IPS DF 6.9 (cell line): ENCODE measurements around the gene LRWD1.
"Not testable (repeated sequence)": the region's sequence is repeated elsewhere in the genome, so short reads cannot be mapped to it uniquely, and the experiment has no call there.

Experiments used
- DNase-seq: peaks from one replicate; pipeline ENCODE4 v3.0.0-alpha.2; 2013; ENCODE audit warnings: low read depth, low spot score
- H3K27ac ChIP-seq: one replicate; pipeline ENCODE4 v1.5.1; 2013; ENCODE audit warnings: low read length, control low read depth
- H3K27me3 ChIP-seq: 2 replicates; pipeline ENCODE4 v1.6.1; 2013; ENCODE audit warnings: mild to moderate bottlenecking, low read length; ENCODE audit not compliant: control insufficient read depth, insufficient read depth
- H3K36me3 ChIP-seq: 2 replicates; pipeline ENCODE4 v1.6.1; 2013; ENCODE audit warnings: low read length; ENCODE audit not compliant: control insufficient read depth, insufficient read depth
- H3K4me1 ChIP-seq: 2 replicates; pipeline ENCODE4 v1.6.1; 2013; ENCODE audit warnings: low read length; ENCODE audit not compliant: control insufficient read depth, insufficient read depth
- H3K4me3 ChIP-seq: 2 replicates; pipeline ENCODE4 v1.5.1; 2013; ENCODE audit warnings: mild to moderate bottlenecking, low read length
- H3K9me3 ChIP-seq: 2 replicates; pipeline ENCODE4 v1.6.1; 2013; ENCODE audit warnings: low read length, inconsistent platforms; ENCODE audit not compliant: control insufficient read depth, insufficient read depth
- WGBS: extraction: QIAGEN DNeasy Blood & Tissue Kit; methylation state at CpG from one replicate; pipeline ENCODE4 v1.1.7; 2013; ENCODE audit warnings: mixed read lengths, missing lambda C conversion rate; ENCODE audit not compliant: insufficient read length, insufficient coverage; 5-methylcytosine and 5-hydroxymethylcytosine counted together

The LRWD1 gene

DNA sequence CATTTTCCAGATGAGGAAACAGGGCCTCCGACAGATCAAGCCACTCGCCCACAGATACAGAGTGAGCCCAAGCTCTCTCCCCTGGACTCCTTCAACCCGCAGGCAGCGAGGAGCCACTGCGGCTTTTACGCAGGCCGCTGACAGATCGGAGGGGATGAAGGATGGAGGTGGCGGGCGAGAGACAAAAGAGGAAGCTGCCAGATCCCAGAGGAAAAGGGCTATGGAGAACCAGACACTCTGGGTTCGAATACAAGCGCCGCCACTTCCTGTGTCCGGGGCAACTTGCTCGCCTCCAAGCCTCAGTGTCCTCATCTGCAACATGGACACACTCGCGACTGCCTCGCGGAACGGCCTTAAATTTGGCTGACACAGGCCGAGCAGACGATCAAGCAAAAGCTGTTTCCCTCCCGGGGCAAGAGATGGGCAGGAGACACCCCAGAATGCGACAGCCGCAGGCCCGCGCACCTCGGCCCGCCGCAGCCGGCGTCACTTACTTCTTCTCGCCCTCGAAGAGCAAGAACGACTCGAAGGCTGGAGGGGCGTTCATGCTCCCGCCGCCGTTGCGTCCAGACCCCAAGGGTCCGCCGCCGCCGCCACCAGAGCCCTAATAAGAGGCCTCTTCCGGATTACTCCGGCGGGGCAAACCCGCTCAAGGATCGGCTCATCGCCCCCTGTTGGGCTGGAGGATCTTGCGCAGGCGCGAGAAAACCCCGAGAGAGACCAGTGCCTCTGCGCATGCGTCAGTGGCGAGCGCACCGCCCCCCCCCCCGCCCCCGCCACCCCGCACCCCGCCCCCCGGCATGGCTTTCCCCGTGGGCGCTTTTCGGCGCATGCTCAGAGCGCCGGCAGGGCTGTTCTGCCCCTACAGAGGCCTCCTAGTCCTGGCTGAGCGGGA lies 13.8 kb downstream of the LRWD1 start, which contains the start of gene POLR2J:
Gene POLR2J, minus strand, starts transcription at position 609 of the 895 bp plus-strand sequence. Its CDS starts 62 bp downstream, at position 547.
- DNase-seq, H3K27ac ChIP-seq, H3K27me3 ChIP-seq, H3K4me1 ChIP-seq, H3K36me3 ChIP-seq, H3K9me3 ChIP-seq: not testable (repeated sequence)
- peak within 1 kb of the TSS; percentile 60; the same call in 1 of the 2 replicates for H3K4me3 ChIP-seq
- WGBS: no CpG with 5 or more reads among the region's 72 CpGs

DNA sequence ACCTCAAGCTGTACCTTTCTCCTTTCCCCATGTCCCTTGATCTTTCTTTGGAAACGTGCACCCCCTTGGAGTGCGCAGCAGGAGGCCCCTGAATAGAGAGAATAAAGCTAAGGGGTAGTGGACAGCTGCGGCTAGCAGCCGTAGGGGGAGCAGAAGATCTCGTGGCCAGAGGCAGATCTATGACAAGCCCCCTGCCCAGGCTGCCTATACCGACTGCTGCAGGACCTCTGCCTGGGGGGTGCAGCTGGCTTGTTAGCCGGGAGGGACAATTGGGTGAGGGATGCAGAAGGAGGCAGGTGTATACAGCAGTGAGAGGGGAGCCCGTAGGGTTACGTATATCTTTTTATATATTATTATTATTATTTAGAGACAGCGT lies 14.4 kb downstream of the LRWD1 start:
- not testable (repeated sequence) for H3K36me3 ChIP-seq, DNase-seq, H3K4me3 ChIP-seq, H3K4me1 ChIP-seq, H3K27ac ChIP-seq, H3K27me3 ChIP-seq, H3K9me3 ChIP-seq
- no CpG with 5 or more reads among the region's 10 CpGs for WGBS

DNA sequence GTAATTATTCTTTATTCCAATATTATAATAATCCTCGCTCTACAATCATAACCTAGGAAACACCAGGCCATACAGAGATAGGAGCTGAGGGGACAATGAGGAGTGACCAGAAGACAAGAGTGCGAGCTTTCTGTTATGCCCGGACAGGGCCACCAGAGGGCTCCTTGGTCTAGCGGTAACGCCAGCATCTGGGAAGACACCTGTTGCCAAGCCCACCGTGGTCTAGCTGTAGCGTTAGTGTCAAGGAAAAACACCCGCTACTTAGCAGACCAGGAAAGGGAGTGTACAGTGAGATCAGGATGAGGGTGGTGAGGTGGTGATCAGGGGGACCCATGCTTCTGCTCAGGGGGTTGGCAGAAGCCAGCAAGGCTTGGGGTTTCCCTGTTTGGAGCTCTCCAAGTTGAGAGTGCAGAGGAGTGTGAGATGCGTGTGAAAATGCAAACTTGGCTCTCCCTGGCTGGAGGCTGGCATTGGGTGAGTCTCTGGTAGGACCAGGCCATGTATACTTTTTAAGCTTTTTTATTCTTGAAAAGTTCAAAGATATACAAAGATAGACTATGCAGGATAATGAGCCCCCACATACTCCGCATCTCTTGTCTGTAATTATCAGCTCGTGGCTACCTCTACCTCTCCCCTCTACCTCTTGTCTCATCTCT lies 15.3 kb downstream of the LRWD1 start:
- not testable (repeated sequence) for DNase-seq

DNA sequence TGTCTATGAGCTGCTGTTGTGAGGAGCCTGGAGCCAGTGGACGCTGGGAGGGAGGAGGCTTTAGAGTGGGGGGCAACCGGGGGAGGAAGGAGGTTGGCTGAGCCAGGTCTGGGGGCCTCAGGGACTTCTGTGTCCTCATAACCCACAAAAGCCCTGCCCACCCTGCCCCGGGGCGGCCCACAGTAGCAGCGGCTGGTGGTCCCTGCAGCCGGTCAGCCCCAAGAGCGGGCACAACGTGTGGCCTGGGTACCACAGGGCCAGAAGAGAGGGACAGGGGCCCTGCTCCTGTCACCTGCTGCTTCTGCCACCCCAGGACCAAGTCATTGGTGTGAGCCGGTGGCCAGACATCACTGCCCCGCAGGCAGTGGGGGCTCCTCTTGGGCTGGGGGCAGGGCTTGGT lies 17.2 kb downstream of the LRWD1 start:
- not testable (repeated sequence) for DNase-seq, H3K4me3 ChIP-seq, H3K27me3 ChIP-seq, H3K36me3 ChIP-seq, H3K27ac ChIP-seq, H3K4me1 ChIP-seq, H3K9me3 ChIP-seq
- WGBS: no CpG with 5 or more reads among the region's 10 CpGs

More for the DNA sequence above, 15.3 kb downstream of the LRWD1 start:
- no CpG with 5 or more reads among the region's 11 CpGs for WGBS
- H3K27me3 ChIP-seq, H3K9me3 ChIP-seq, H3K4me3 ChIP-seq, H3K4me1 ChIP-seq, H3K36me3 ChIP-seq, H3K27ac ChIP-seq: not testable (repeated sequence)

DNA sequence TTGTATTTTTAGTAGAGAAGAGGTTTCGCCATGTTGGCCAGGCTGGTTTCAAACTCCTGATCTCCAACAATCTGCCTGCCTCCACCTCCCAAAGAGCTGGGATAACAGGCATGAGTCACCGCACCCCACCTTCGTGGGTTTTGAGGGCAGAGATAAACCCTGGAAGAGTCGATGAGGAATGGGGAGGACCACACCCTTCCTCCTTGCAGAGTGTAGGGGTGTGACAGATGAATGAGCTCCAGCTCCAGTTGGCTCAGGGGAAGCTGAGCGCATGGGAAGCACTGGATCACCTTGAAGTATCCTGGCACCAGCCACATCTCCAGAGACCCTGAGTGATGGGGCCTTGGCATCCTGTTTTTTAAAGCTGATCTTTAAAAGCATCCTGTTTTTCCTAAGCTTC lies 19.5 kb downstream of the LRWD1 start:
- no CpG with 5 or more reads among the region's 5 CpGs for WGBS
- H3K27ac ChIP-seq, H3K9me3 ChIP-seq, H3K27me3 ChIP-seq, DNase-seq, H3K36me3 ChIP-seq, H3K4me3 ChIP-seq, H3K4me1 ChIP-seq: not testable (repeated sequence)

DNA sequence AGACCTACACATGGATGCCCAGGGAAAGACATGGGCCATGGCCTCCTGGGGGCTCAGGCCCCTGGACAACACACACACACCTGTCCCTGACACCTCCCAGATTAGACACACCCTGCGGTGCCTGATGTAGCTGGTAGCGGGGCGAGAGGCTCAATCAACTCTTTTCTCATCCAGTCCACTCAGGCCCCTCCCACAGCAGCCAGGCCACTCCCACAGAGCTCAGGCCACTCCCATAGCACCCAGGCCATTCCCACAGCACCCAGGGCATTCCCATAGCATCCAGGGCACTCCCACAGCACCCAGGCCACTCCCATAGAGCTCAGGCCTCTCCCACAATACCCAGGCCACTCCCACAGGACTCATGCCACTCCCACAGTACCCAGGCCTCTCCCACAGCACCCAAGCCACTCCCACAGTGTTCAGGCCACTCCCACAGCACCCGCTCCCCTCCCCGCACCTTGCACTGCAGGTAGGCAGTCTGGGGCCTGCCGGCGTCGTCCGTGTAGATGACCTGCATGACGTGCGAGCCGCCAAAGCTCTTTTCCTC lies 25.8 kb downstream of the LRWD1 start:
- H3K27ac ChIP-seq, DNase-seq, H3K9me3 ChIP-seq, H3K36me3 ChIP-seq, H3K27me3 ChIP-seq, H3K4me1 ChIP-seq, H3K4me3 ChIP-seq: not testable (repeated sequence)
- no CpG with 5 or more reads among the region's 12 CpGs for WGBS

DNA sequence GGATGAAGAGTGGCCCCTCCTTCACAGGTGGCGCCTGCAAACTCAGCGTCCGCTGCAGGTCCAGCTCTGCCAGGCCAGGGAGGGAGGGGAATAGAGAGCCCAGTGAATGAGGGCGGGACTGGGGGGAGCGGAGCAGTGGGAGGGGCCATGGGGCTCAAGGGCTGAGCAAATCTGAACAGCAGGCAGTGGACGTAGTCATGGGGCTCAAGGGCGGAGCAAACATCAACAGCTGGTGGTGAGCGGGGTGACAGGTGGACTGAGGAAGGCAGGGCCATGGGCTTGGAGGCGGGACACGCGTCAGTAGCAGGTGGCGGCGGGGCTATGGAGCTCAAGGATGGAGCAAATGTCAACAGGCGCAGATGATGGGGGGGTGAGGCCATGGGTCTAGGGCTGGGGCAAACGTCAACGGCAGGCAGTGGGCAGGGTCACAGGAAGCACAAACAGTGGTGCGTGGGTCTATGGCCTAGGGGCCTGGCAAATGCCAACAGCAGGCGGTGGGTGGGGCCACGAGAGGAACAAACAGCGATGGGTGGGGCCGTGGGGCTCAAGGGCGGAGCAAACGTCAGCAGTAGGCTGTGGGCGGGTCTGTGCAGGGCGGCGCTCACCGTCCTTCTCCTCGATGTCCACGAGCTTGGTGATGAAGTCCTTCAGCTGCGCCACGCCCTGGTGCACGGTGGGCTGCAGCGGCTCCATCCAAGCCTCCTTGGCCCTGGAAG lies 28.6 kb downstream of the LRWD1 start:
- not testable (repeated sequence) for H3K36me3 ChIP-seq, DNase-seq, H3K4me1 ChIP-seq, H3K9me3 ChIP-seq, H3K4me3 ChIP-seq, H3K27ac ChIP-seq, H3K27me3 ChIP-seq
- no CpG with 5 or more reads among the region's 33 CpGs for WGBS

DNA sequence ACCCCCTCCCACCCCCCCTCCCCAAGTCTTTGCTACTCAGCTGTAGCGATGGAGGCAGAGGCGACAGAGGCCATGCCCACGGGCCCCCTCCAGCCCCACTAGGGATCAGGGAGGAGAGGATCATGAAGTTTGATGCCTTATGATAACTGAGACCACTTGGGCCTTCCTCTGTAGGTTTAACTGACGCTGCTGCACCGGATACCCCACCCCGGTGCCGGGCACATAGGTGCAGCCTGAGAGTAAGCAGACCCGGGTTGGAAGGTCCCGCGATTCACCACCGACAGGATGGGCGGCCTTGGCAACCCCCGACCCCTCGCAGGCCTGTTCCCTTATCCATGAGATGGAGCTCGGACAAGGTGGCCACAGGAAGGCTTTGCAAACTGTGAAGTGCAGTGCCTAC lies 29.2 kb downstream of the LRWD1 start:
- H3K4me1 ChIP-seq, H3K27ac ChIP-seq, H3K4me3 ChIP-seq, H3K36me3 ChIP-seq, DNase-seq, H3K9me3 ChIP-seq, H3K27me3 ChIP-seq: not testable (repeated sequence)
- no CpG with 5 or more reads among the region's 15 CpGs for WGBS

DNA sequence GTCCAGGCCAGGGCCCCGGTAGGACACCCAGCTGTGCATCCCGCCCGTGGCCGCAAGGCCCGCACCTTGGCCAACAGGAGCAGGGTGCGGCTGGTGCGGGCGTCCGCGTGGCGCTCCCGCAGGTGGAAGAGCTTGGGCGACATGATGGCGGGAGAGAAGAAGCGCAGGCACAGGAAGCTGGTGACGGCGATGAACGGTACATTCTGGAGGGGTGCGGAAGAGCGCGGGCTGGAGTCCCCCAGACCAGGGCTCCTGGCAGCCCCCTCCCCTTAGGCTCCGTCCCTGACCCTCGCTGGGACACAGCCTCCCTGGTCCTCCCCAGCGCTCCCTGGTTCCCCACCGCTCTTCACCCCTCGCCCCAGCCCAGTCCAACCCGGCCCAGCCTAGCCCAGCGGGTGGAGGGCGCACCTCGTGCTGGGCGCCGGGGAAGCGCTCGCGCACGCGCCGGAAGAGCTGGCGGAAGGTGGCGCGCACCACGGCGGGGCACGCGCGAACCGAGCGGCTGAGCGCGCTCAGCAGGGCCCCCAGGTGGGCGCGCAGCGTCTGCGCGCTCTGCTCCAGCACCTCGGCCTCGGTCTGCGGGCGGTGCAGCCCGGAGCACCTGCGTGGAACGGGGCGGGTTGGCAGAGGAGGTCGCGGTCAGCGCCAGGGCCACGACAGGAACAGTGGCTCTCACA lies 29.8 kb downstream of the LRWD1 start:
- H3K9me3 ChIP-seq, H3K36me3 ChIP-seq, H3K27ac ChIP-seq, H3K4me1 ChIP-seq, H3K27me3 ChIP-seq, H3K4me3 ChIP-seq, DNase-seq: not testable (repeated sequence)
- WGBS: no CpG with 5 or more reads among the region's 67 CpGs

DNA sequence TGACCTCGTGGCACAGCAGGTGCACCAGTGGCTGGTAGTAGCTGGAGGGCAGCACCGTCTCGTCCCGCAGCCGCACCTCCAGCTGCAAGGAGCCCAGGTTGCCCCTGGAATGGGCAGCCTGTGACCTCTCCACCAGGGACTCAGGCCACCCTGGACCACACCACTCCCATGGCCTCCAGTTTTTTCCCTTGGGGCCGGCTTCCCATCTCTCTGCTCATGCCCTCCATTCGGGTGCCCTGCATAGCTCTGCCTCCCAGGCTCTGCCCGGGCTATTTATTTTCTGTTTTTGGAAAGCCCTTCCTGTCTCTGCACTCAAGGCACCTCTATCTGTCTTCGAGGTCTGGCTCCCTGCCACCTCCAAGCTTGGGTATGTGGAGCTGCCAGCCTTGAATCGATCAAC lies 32.1 kb downstream of the LRWD1 start:
- WGBS: no CpG with 5 or more reads among the region's 10 CpGs

More for the DNA sequence above, 32.1 kb downstream of the LRWD1 start:
- not testable (repeated sequence) for H3K9me3 ChIP-seq, H3K4me1 ChIP-seq, H3K4me3 ChIP-seq, H3K27ac ChIP-seq, H3K36me3 ChIP-seq, DNase-seq, H3K27me3 ChIP-seq
